Erythroblast (primary cell): ENCODE data around the gene SCTR.

ENCODE experiments used
- GATA1 ChIP-seq: IDR thresholded peaks from 2 replicates; pipeline ENCODE4 v1.6.1; 2011; ENCODE audit warnings: low read depth, mild to moderate bottlenecking, control low read depth, low read length, moderate library complexity
- POLR2A ChIP-seq: IDR thresholded peaks from 2 replicates; pipeline ENCODE4 v1.6.1; 2011; ENCODE audit warnings: mild to moderate bottlenecking, low read length

DNA sequence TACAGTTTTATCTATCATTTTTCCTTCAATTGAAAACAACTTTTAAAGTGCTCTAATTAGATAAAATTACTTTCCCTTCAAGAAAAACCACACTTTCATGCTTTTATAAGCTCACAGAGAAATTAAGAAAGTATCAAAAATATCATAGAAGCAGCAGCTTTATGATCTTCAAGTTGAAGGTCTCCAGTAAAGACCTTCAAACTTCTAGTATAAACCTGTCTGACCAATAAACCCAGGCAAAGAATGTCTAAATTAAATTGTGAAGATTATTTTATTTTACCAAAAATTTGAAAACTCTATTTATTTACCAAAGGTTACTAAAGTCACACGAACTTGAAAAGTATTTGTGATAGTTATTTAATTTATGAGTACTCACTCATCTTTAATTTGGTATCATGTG lies 9.3 kb upstream of the SCTR start:
- TF ChIP-seq POLR2A: no peak
- TF ChIP-seq GATA1: no peak
